ENCODE data around the gene PITX3.

DNA sequence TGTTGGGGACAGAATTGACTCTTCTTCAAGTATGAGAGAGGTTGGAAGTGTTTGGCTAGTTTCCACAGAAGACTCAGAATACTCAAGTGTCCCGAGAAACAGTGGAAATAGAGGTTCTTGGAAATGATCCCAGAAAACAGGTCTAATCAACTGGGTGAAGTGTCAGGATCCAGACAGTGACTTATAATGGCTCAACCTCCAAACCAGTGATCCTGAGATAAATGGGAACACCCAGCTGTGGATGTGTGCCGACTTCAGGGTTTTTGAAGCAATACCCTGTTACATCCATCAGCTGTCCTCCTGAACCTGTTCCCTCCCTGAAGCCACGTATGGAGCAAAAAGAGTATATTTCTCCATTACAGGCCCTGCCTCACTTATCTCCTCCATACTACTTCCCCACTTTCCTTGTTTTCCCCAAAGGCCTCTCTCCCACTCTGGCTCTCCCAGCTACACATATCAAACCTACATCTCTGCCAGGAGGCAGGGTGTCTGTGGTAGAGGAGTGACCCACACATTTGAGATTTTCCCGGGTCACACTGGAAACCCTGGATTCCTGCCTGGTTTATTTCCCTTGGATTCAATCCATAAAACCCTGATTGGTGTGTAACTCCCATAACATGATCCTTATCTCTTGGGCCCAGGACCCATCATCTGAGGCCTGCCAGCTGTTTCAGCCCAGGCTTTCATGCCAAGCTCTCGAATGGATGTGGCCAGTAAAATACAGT lies 32.8 kb downstream of the PITX3 start:
- TF ChIP-seq, protein P1, sequence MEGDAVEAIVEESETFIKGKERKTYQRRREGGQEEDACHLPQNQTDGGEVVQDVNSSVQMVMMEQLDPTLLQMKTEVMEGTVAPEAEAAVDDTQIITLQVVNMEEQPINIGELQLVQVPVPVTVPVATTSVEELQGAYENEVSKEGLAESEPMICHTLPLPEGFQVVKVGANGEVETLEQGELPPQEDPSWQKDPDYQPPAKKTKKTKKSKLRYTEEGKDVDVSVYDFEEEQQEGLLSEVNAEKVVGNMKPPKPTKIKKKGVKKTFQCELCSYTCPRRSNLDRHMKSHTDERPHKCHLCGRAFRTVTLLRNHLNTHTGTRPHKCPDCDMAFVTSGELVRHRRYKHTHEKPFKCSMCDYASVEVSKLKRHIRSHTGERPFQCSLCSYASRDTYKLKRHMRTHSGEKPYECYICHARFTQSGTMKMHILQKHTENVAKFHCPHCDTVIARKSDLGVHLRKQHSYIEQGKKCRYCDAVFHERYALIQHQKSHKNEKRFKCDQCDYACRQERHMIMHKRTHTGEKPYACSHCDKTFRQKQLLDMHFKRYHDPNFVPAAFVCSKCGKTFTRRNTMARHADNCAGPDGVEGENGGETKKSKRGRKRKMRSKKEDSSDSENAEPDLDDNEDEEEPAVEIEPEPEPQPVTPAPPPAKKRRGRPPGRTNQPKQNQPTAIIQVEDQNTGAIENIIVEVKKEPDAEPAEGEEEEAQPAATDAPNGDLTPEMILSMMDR (IDR thresholded peaks at IDR 0.05; ENCODE audit: insufficient read depth, low read length): no peak
- TF ChIP-seq SPI1 (IDR thresholded peaks at IDR 0.05; ENCODE audit: borderline replicate concordance, low read depth) (no peak), POLR2AphosphoS5 (IDR thresholded peaks at IDR 0.05; ENCODE audit: low read depth) (no peak)
- TF ChIP-seq, protein P2, sequence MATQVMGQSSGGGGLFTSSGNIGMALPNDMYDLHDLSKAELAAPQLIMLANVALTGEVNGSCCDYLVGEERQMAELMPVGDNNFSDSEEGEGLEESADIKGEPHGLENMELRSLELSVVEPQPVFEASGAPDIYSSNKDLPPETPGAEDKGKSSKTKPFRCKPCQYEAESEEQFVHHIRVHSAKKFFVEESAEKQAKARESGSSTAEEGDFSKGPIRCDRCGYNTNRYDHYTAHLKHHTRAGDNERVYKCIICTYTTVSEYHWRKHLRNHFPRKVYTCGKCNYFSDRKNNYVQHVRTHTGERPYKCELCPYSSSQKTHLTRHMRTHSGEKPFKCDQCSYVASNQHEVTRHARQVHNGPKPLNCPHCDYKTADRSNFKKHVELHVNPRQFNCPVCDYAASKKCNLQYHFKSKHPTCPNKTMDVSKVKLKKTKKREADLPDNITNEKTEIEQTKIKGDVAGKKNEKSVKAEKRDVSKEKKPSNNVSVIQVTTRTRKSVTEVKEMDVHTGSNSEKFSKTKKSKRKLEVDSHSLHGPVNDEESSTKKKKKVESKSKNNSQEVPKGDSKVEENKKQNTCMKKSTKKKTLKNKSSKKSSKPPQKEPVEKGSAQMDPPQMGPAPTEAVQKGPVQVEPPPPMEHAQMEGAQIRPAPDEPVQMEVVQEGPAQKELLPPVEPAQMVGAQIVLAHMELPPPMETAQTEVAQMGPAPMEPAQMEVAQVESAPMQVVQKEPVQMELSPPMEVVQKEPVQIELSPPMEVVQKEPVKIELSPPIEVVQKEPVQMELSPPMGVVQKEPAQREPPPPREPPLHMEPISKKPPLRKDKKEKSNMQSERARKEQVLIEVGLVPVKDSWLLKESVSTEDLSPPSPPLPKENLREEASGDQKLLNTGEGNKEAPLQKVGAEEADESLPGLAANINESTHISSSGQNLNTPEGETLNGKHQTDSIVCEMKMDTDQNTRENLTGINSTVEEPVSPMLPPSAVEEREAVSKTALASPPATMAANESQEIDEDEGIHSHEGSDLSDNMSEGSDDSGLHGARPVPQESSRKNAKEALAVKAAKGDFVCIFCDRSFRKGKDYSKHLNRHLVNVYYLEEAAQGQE (IDR thresholded peaks at IDR 0.05; ENCODE audit: insufficient replicate concordance, low read depth): no peak
